Kidney (tissue), 14 donors: Measurements from ENCODE around the gene ZNF324. TPM values are rescaled to one million over a fixed set of nuclear protein-coding genes. Genes with fewer than 3 reads are reported as not detected.

ENCODE experiments used
- DNase-seq, 5 donors: peaks; one replicate each; pipeline ENCODE4 v3.0.0-alpha.2; 2013 to 2020
- FAIRE-seq: peaks from 2 replicates; lab custom pipeline; 2012; peaks lifted over from hg19 to GRCh38; lab: Jason Lieb, UNC
- H3K27ac ChIP-seq, 2 donors: one replicate each; pipeline ENCODE4 v1.7.0; 2013; ENCODE audit warnings: low read depth in 2 of 2, low read length in 2 of 2, inconsistent platforms in 1 of 2
- H3K27me3 ChIP-seq: one replicate; pipeline ENCODE4 v1.7.1; 2013; ENCODE audit warnings: low read length, inconsistent platforms; ENCODE audit not compliant: control insufficient read depth, insufficient read depth
- H3K36me3 ChIP-seq, 3 donors: one replicate each; pipeline versions ENCODE4 v1.7.0 to v1.7.1; 2013; ENCODE audit warnings: low read length in 3 of 3, control low read depth in 1 of 3, inconsistent platforms in 1 of 3; ENCODE audit not compliant: insufficient read depth in 3 of 3, control insufficient read depth in 2 of 3
- H3K4me1 ChIP-seq, 3 donors: one replicate each; pipeline versions ENCODE4 v1.7.0 to v1.7.1; 2013; ENCODE audit warnings: low read length in 3 of 3, inconsistent platforms in 1 of 3, low read depth in 1 of 3; ENCODE audit not compliant: control insufficient read depth in 2 of 3, insufficient read depth in 2 of 3
- H3K4me3 ChIP-seq, 3 donors: one replicate each; pipeline versions ENCODE4 v1.7.0 to v1.8.1; 2013; ENCODE audit warnings: low read length in 3 of 3, control low read depth in 1 of 3, inconsistent platforms in 1 of 3
- H3K9ac ChIP-seq, 3 donors: one replicate each; pipeline versions ENCODE4 v1.7.0 to v1.7.1; 2013; ENCODE audit warnings: low read length in 3 of 3, control low read depth in 1 of 3, inconsistent platforms in 1 of 3
- H3K9me3 ChIP-seq, 3 donors: one replicate each; pipeline versions ENCODE4 v1.7.0 to v1.7.1; 2013; ENCODE audit warnings: low read length in 3 of 3, control low read depth in 1 of 3, inconsistent platforms in 1 of 3; ENCODE audit not compliant: control insufficient read depth in 2 of 3, insufficient read depth in 1 of 3
- CTCF ChIP-seq: IDR thresholded peaks from 3 replicates; pipeline ENCODE4 v1.5.1; 2012; ENCODE audit warnings: mild to moderate bottlenecking, moderate library complexity, borderline replicate concordance; ENCODE audit not compliant: insufficient read depth; ENCODE audit errors: extremely low read depth
- intact Hi-C: fragments of 100-400 bp; cut with DNase I; formaldehyde crosslinking; loops from one replicate; pipeline ENCODE4 v1.11.1; 2022
- polyA plus RNA-seq: library from polyadenylated mRNA; stranded (reverse); fragments of 350-450 nt; fragmentation: Illumina TruSeq; extraction: RNeasy Lipid Tissue Mini Kit (QIAGEN cat#74804); gene quantifications from one replicate; pipeline ENCODE4 v1.2.3, GENCODE V29; 2014; ENCODE audit warnings: low read depth, low replicate concordance; ENCODE audit not compliant: insufficient read depth
- total RNA-seq: library from RNA; stranded (reverse); fragmentation: NEBNext Ultra II Directional; extraction: Animal tissue kit (Norgen Biotek cat#: 25700); gene quantifications from one replicate; pipeline ENCODE4 v1.2.1, GENCODE V29; 2021
- donor health status: control.
- donor health status: control.
- donor health status: control.
- donor health status: control.
- donor health status: control.
- donor health status: DM: yes; HTN: yes; CAD: no.
- donor health status: Normal renal cell carcinoma (clear cell type).

Gene ZNF324
- total and polyA plus RNA-seq, 2 donors from 2014 or later, result 3.9 to 13.0 TPM

DNA sequence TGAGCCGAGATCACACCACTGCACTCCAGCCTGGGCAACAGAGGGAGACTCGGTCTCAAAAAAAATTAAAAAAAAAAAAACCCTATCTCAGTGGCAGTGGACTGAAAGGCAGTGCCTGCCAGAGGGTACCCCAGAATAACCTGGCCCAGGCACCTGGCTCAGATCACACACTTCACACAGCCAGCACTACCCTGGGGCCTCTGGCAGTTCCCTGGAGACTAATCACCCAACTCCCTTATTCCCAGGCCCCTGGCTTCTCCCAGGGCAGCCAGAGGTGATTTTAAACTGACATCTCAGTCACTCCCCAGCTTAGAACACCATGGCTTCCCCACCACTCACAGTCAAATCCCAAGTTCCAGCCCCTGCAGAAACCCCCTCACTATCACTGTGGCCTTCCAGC is 48.4 kb downstream of the ZNF324 start:
- Histone ChIP-seq H3K27me3 (no peaks in the 10 kb centered on the region), H3K27ac (no peak overlapping the region), H3K4me3 (no peak overlapping the region), H3K4me1 (peaks cover 4 to 32% (median 7%) of the 10 kb centered on the region in 3 donors), H3K36me3 (peaks cover 0 to 10% (median 7%) of the 10 kb centered on the region in 3 donors), H3K9ac (no peak overlapping the region), H3K9me3 (no peaks in the 10 kb centered on the region)
- no peak for FAIRE-seq
- no peak for DNase-seq
- no peak for TF ChIP-seq CTCF
- intact Hi-C loops, result no loop called here

GRCh38 chr19:58516246-58516836 is 49.5 kb downstream of the ZNF324 start:
- no peak overlapping the region for H3K27ac ChIP-seq
- peak in 1 of 5 donors; percentile 43 for DNase-seq
- no peak for TF ChIP-seq CTCF
- H3K4me3 ChIP-seq, result no peak overlapping the region
- H3K4me1 ChIP-seq, result peaks cover 4 to 35% (median 7%) of the 10 kb centered on the region in 3 donors
- intact Hi-C loops, result no loop called here
- FAIRE-seq, result no peak
- no peaks in the 10 kb centered on the region for H3K27me3 ChIP-seq
- H3K36me3 ChIP-seq, result peaks cover 0 to 10% (median 7%) of the 10 kb centered on the region in 3 donors
- H3K9ac ChIP-seq, result no peak overlapping the region
- no peaks in the 10 kb centered on the region for H3K9me3 ChIP-seq

DNA sequence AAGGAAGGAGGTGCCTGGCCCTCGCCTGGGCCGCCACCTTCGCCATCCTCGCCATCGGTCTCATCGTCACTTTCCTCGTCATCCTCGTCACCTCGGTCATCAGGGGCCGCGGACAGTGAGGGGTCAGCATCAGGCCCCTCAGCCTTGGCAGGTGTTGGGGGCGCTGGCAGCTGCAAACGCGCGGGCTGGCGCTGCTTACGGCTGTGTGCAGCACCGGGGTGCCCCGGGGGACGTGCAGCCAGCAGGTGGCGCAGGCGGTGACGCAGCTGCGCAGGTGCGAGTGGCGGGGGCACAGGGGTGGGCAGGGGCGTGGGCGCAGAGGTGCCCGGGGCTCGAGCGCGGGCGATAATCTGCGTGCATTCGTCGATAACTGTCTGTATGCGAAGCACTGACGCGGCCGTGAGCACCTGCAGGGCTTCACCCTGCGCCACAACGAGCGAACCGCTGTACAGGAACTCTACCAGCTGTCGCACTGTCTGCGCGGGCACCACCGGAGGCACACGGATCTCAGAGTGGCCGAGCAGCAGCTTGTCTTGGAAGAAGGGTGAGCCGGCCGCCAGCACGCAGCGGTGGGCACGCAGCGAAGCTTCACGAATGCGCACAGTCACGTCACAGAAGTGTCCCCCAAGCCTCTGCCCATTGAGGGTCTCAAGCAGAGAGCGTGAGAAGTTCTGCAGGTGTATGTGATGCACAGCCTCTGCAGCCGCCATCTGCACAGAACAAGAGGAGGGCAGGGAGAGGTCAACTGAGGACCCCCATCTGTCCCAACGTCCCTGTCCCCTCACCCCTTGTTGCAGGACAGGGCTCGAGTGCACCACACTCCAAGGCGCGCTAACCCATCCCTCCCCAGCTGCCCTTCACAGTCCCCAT is 50.3 kb downstream of the ZNF324 start:
- Histone ChIP-seq H3K4me3 (no peak overlapping the region), H3K9me3 (no peaks in the 10 kb centered on the region)
- no peak for FAIRE-seq

More for the DNA sequence above, 50.3 kb downstream of the ZNF324 start:
- intact Hi-C loops, result no loop called here
- H3K27me3 ChIP-seq, result no peaks in the 10 kb centered on the region
- peak in 2 of 5 donors; percentile 49 to 52 for DNase-seq
- no peak for TF ChIP-seq CTCF
- no peak overlapping the region for H3K9ac ChIP-seq
- H3K36me3 ChIP-seq, result peaks cover 0 to 10% (median 7%) of the 10 kb centered on the region in 3 donors
- no peak overlapping the region for H3K27ac ChIP-seq
- peaks cover 4 to 29% (median 7%) of the 10 kb centered on the region in 3 donors for H3K4me1 ChIP-seq
